Measurements from ENCODE around the gene ARL6IP5. TPM values are rescaled to one million over a fixed set of nuclear protein-coding genes. Genes with fewer than 3 reads are reported as not detected.

The ARL6IP5 gene
- total RNA-seq, 1 donor from 2014 or later = 31.6 TPM

DNA sequence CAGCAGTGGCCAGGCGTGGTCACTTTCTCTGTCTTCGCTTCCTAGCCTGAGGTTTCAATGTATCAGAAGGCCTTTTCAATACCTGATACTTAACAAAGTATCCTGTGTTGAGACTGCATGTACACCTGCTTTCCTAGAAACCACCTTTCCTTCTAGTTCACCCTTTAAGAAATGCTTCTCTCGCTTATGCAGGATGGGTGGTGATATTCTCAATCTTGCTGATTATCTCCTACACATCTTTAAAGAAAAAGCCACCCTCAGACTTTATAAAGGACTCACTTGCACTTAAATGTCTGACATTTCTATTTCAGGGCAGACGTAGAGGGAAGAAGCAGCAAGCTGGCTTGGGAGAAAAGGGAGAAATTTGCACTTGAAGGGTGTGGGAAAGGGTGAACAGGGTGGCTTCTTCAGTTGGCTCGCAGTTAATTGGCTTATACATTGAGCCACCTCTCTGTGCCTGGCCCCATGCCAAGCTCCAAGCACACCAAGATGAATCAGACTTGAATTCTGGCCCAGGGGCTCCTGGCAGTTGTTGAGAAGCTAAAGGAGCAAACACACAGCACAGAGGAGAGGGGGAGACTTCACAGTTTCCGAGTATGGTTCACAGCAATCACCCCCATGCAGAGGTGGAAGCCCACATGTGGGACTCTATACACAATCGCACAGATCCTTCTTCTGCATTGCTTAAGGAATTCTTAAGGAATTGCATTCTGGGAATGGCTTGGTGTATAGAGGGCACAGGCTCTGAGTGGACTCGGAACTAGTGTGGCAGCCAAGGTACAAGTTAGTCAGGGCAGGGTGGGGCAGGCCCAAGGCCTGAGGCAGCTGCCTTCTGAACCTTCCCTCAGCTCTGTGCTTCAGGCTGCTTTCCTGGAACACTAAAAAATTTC, 1.3 kb downstream of the ARL6IP5 start:
- ATAC-seq (peak; percentile 63), DNase-seq (ENCODE audit: low spot score) (peak; percentile 82)

DNA sequence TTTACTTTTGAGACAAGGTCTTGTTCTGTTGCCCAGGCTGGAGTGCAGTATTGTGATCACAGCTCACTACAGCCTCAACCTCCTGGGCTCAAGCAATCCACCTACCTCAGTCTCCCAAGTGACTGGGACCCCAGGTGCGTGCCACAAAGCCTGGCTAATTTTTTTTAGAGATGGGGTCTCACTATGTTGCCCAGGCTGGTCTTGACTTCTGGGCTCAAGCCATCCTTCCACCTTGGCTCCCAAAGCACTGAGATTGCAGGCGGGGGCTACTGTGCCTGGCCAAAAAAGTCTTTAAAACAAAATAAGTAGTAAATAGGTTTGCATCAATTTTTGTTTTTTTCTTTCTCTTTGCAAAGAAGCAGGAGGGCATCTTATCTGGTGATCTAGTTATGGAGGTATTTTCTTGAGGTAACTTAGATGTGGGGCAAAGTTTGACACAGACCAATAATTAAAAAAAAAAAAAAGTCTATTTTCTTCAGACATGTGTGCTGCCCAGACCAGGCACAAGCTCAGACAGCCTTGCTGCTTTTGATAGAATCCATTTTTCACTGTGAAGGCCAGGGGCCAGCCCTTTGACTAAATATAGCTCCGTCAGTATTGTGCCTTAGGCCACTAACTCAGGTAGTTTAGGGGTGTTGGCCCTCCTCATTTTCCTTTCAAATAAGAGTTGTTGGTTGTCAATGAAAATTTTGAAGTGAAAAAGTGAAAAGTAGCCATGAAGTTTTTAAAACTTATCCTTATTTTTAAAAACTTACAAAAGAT, 2.5 kb downstream of the ARL6IP5 start:
- no peak for DNase-seq (ENCODE audit: low spot score)
- no peak for ATAC-seq

DNA sequence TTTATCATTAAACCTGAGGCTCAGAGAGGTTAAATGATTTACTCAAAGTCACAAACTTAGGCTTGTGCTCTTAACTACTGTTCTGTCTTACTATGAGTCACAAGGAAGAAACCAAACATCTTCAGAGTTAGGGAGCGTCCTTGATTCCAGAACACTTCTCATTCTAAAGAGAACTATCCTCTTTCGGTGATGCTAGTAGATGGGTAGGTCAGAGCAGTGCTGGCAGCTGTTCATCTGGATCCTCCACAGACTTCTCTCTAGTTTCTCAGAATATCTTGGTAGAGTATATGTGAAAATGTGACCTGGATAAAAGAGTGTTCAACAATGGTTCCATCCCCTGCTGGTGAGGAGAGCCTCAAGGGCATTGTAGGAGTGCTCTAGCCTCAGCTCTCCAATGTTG, 3.3 kb downstream of the ARL6IP5 start:
- no peak for ATAC-seq
- DNase-seq (ENCODE audit: low spot score) = no peak

DNA sequence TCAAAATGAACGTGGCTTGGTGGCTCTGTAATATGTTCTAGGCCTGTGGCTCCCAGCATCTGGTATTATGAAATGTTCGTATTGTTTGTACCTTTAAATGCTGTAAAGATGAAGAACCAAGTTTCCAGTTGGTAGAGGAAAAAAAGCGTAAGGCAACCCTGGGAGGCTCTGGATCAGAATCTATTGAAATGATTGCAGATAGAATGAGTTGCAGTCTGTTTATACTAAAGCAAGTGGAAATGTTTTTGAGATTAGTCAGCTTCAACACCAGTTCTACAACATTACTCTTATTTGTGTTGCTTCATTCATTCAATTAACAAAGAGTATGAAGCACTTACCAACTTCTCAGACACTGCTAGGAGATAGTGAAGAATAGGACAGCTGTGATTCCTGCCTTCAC, 5.3 kb downstream of the ARL6IP5 start:
- no peak for ATAC-seq

DNA sequence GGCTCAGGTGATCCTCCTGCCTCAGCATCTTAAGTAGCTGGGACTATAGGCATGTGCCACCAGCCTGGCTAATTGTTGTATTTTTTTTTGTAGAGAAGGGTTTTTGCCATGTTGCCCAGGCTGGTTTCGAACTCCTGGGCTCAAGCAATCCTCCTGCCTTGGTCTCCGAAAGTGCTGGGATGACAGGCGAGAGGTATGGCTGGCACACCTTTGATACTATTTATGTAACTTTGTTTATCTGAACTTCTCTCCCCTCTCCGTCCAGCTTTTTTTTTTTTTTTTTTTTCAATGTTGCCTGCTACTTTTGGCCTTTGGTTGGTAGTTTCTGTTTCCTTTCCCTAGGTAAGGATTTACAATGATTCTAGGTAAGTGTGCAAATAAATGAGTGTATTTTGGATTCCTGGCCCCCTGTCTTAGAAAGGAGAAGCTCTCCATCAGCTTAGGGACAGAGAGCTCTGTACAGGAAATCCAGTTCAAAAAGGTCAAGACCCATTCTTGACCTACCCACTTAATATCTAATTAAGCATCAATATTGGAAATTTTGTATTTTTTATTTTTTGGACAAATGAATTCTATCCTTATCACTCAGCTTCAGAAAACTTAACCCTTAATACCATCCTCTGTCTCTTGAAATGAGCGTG, 6.8 kb downstream of the ARL6IP5 start:
- peak; percentile 62 for ATAC-seq
- no peak for DNase-seq (ENCODE audit: low spot score)

More for the DNA sequence above, 5.3 kb downstream of the ARL6IP5 start:
- no peak for DNase-seq (ENCODE audit: low spot score)

DNA sequence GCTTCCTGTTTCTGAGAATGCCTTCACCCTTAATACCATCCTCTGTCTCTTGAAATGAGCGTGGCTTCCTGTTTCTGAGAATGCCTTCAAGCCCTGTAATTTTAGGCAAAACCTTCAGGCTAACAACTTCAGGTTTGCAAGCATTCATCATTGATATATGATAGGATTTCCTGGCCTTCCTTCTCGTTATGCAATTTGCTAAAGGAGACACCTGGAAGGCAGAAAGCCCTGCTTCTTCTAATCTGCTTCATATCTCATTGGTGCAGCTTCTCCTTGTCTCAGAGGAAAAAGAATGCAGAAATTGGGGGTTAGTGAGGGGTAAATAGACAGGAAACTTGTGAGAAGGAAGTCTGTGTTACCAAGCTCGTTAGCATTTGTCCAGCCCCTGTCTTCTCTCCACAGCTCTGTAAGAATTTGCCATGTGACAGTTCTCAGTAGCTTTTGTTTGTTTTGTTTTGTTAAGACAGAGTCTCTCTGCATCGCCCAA, 7.3 kb downstream of the ARL6IP5 start:
- ATAC-seq = peak; percentile 29
- no peak for DNase-seq (ENCODE audit: low spot score)

DNA sequence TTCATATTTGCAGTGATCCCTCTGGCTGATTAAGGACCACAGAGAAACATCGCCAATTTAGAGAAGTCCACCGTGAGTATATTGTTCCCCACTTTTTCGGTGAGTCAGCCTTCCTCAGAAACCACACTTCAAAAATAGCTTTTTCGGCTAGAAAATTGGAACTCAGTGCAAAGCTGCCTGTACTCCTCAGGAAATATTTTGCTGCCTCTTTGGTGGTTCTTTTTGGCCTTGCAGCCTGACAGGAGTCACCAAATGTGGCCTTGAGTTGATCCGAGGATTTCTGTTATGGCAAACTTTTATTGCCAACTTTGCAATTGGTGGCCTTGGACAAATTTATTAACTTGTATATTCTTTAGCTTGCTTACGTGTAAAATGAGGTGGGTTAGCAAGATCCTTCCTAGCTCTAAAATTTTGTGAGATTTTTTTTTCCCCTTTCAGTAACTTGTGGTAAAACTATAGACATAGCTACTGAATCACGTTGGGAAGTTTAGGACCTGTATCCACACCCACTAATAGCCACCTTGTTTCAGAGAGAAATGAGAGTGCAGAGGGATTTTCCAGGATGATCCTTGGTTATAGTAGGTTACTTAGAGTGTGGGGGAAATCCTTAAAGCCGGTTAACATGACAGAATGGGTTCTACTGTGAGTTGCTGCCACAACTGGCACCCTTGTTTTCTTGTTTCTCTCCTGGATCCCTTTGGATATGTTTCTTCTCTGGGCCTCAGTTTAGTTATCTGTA, 9.9 kb downstream of the ARL6IP5 start:
- no peak for ATAC-seq
- DNase-seq (ENCODE audit: low spot score) = no peak

DNA sequence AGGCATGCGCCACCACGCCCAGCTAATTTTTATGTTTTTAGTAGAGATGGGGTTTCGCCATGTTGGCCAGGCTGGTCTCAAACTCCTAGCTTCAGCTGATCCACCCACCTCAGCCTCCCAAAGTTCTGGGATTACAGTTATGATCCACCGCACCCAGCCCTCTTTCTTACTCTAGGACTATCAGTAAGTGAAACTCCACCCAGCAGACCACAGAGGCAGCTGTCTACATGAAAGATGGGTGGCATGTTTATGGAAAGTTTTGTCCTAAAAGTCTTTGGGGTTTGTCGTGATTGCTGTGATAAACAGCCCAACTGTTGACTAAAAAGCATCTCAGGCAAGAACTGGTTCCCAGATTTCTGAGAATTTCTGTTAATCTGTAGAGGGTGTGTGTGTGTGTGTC, 10.9 kb downstream of the ARL6IP5 start:
- no peak for DNase-seq (ENCODE audit: low spot score)

DNA sequence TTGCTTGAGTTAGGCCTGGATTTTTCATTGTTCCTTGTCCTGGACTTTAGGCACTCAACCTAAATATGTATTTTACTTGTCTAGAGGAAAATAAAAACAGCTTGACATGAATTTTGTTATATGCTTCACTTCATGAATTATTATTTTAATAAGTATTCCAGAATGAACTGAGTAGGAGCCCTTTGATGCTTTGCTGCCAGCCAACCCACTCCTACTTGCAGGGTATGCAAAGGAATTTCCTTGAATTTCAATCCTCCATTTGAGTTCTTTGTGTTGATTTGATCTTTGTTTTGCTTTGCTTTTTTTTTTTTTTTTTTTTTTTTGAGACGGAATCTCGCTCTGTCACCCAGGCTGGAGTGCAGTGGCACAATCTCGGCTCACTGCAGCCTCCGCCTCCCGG, 11.6 kb downstream of the ARL6IP5 start:
- no peak for DNase-seq (ENCODE audit: low spot score)
- no peak for ATAC-seq

More for the DNA sequence above, 10.9 kb downstream of the ARL6IP5 start:
- no peak for ATAC-seq

DNA sequence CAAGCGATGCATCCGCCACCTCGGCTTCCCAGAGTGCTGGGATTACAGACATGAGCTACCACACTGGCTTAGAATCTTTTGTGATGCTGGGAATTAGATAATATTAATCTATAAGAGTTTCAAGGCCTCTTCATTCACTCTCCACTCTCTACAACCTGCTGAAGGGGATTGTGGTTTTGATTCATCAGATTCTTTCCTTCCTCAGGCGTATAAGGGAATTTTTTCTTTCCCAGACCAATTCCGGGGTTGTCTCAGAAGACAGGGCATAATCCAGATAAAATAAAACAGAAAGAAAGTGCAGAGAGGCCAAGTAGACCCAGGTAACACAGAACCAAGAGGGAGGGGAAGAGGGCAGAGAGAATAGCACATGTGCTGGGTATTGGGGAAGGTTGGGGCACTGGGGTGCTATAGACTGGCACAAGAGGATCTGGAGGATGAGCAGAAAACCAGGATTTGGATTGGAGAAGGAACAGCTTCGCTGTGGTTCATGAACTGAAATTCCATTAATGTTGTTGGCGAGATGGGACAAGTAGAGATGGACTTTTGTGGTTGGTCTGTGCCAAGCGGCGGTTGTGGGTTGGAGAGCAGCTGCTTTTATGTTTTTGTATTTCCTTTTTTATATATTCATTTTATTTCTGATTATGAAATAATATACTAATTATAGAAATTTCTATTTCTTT, 12.8 kb downstream of the ARL6IP5 start:
- DNase-seq (ENCODE audit: low spot score) (no peak), ATAC-seq (no peak)

DNA sequence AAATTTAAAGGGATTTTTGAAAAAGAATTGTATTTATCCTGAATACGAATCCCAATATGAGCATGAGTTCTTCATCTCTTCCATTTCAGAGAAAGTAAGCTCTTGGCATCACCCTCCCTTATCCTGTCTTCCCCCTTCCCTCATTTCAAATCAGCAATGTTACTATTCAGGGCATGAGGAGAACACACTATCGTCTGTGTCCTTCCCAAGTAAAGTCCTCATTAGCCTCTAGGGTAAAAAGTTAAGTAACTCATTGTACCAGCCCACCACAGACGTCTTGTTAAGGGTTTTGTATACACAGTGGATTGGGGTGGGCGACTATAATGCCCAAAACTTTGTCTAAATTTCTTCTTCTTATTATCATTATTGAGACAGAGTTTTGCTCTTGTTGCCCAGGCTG, 14.8 kb downstream of the ARL6IP5 start:
- no peak for DNase-seq (ENCODE audit: low spot score)
- no peak for ATAC-seq

DNA sequence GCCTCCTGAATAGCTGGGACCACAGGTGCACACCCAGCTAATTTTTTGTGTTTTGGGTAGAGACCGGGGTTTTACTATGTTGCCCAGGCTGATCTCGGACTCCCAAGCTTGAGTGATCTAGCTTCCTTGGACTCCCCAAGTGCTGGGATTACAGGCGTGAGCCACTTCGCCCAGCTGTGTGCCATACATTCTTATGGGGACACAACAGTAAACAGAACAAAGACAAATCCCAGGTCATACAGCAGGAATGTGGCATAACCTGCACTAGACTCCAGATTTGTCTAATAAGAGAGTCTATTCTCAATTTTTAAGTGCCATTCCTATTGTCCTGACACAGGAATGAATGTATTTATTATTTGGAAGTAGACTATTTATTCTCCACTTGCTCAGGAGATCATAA, 17.6 kb downstream of the ARL6IP5 start:
- no peak for DNase-seq (ENCODE audit: low spot score)
- no peak for ATAC-seq

DNA sequence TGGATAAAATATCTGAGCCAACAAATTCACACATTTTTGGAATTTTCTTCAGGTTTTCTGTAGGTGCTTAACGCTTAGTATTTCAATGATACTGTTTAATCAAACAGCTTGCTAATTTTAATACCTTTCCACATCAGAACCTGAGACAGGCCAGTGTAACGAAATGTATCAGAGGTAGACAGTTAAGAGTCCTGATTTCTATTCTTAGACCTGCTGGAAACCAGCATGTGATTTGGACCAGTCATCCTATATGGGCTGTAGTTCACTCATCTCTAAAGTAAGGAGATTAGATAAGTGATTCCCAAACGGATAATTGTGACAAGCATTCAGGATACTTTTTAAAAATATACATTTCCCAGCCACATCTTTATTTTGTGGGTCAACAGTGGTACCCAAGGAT, 18.4 kb downstream of the ARL6IP5 start:
- ATAC-seq = no peak
- DNase-seq (ENCODE audit: low spot score) = no peak

DNA sequence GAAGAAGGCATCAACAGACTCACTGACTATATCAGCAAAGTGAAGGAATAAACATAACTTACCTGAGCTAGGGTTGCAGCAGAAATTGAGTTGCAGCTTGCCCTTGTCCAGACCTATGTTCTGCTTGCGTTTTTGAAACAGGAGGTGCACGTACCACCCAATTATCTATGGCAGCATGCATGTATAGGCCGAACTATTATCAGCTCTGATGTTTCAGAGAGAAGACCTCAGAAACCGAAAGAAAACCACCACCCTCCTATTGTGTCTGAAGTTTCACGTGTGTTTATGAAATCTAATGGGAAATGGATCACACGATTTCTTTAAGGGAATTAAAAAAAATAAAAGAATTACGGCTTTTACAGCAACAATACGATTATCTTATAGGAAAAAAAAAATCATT, 19.8 kb downstream of the ARL6IP5 start:
- DNase-seq (ENCODE audit: low spot score) (no peak), ATAC-seq (no peak)

DNA sequence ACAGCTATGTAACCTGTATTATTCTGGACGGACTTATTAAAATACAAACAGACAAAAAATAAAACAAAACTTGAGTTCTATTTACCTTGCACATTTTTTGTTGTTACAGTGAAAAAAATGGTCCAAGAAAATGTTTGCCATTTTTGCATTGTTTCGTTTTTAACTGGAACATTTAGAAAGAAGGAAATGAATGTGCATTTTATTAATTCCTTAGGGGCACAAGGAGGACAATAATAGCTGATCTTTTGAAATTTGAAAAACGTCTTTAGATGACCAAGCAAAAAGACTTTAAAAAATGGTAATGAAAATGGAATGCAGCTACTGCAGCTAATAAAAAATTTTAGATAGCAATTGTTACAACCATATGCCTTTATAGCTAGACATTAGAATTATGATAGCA, 20.6 kb downstream of the ARL6IP5 start:
- no peak for ATAC-seq
- no peak for DNase-seq (ENCODE audit: low spot score)

DNA sequence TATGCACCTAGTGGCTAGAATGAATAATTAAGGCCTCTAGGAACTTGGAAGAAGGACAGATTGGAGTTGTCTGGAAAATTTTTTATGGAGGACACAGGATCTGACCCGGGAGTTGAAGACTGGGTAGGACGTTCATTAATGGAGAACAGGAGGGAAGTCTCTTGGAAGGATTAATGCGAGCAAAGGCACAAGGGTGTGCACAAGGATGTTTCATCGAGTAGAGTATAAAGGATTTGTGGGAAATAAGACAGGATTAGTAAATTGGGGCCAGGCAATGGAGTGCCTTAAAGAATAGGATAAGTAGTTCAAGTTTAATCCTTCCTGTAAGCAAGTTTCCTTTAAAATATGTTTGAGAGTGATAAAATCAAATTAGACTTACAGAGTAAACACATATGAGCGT, 23.1 kb downstream of the ARL6IP5 start:
- ATAC-seq = no peak
- no peak for DNase-seq (ENCODE audit: low spot score)

DNA sequence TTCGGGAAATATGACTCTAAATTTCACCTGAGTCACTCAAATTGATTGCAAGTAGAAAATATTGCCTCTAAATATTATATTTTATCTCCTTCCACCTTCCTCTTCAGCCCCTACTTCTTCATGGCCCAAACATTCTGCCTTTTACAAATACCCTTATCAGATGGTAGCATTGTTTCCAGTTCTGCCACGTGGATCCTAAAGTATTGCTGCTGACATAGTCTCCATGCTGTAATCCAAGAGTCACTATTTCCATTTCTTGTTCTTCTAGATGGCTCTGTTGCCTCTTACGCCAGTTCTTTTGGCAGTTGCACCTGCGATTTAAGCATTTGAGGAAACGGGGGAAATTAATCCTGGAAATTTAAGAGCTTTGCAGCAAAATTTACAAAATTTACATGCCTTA, 24.1 kb downstream of the ARL6IP5 start:
- ATAC-seq (no peak), DNase-seq (ENCODE audit: low spot score) (no peak)

DNA sequence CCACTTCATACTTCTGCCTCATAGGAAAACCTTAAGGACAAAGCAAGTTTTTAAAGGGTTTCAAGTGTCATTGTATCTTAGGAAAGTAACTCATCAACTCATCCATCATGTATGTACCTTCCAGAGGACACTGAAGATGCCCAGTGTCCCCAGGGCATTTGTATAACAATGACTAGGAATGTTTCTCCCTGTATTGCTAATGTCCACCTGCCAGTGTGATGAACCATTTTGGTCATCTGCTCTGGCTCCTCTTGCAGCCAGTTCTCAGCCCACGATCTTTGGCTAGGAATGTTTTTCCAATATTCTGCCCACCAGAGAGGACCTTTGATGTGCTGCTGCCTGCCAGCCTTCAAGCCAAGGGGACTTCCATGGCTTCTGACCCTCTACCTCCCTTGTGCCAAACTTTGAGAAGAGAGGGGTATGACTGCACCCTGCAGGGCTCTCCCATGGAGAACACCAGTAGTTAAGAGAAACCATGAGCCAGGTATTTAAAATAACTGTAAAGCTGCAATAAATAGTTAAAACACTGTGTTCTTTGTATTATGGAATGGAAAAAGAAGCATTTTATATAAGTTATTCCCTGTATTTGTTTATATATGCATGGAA, 26.3 kb downstream of the ARL6IP5 start:
- DNase-seq (ENCODE audit: low spot score) (no peak), ATAC-seq (peak; percentile 37)

DNA sequence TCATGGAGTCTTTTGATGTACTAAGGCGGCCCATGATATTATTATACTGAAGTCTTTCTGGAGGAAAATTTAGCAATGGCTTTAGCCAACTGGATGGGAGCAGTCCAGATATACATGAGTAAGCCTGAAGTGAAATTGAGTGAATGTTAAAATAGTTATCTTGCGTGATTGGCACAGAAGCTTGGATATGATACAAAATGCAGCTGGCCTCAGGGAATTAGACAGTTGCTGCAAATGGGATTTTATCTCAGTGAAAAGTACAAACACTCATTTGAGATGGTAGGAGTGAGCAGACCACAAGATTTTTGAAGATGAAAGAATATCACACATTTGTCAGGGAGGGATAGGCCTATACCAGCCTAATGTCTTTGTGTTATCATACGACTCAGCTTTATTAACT, 28.8 kb downstream of the ARL6IP5 start:
- no peak for ATAC-seq
- no peak for DNase-seq (ENCODE audit: low spot score)

DNA sequence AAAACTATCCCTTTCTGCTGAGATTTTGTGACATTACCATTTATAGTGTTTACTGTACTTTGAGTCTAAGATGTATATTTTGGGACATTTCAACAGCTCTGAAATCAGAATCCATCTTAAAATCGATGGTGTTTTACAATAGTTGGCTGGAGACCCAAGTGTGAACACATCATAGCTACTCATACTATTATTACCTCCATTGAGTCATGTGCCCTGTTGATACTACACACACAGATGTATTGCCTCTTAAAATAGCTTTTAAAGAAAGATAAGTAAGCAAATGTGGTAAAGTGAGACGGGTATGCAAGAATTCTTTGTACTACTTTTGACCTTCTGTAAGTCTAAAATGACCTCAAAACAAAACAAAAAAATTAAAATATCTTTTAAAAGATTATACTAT, 31.0 kb downstream of the ARL6IP5 start:
- no peak for DNase-seq (ENCODE audit: low spot score)
- ATAC-seq = no peak
